Hippocampal formation (tissue), 2 donors: ENCODE measurements around the gene DDT.
"Not testable (repeated sequence)": the region's sequence is repeated elsewhere in the genome, so short reads cannot be mapped to it uniquely, and the experiment has no call there.

Experiments
- DNase-seq, 2 donors: peaks; one replicate each; lab custom pipeline; 2025; lab: John Stamatoyannopoulos, UW

Gene DDT

GRCh38 chr22:23952794-23953405, 21.3 kb downstream of the DDT start:
- DNase-seq: not testable (repeated sequence)

- not testable (repeated sequence) for DNase-seq
Observed at GRCh38 chr22:23951383-23951782, 22.9 kb downstream of the DDT start.

GRCh38 chr22:23949764-23950163, 24.5 kb downstream of the DDT start:
- DNase-seq: not testable (repeated sequence)

- DNase-seq: not testable (repeated sequence)
Observed at GRCh38 chr22:23947391-23947790, 26.9 kb downstream of the DDT start.

GRCh38 chr22:23940166-23940565, 34.1 kb downstream of the DDT start:
- DNase-seq: not testable (repeated sequence)

- DNase-seq: no peak
Observed at GRCh38 chr22:23939017-23939357, 35.3 kb downstream of the DDT start.

GRCh38 chr22:23938328-23939016, 35.8 kb downstream of the DDT start:
- no peak for DNase-seq

GRCh38 chr22:23926561-23926960, 47.7 kb downstream of the DDT start:
- DNase-seq: no peak

- DNase-seq: no peak
Observed at GRCh38 chr22:23925020-23925606, 49.1 kb downstream of the DDT start.

- no peak for DNase-seq
Observed at GRCh38 chr22:23922921-23923320, 51.3 kb downstream of the DDT start.

GRCh38 chr22:23921586-23922201, 52.5 kb downstream of the DDT start:
- not testable (repeated sequence) for DNase-seq
